Right lobe of liver (tissue), 4 donors: ENCODE data around the gene GPC2.

ENCODE experiments used
- POLR2A ChIP-seq: fragments of 450-650 bp; IDR thresholded peaks from one replicate; pipeline ENCODE4 v1.6.1; 2017; ENCODE audit warnings: antibody characterized with exemption, mild to moderate bottlenecking
- TF ChIP-seq, protein P1 (sequence below), 4 donors: fragments of 200-600 bp in 3 of 4; fragments of 450-650 bp in 1 of 4; IDR thresholded peaks; one replicate each; pipeline versions ENCODE4 v1.5.1 to v1.8.0; 2016 to 2022; ENCODE audit warnings: antibody characterized with exemption in 4 of 4, mild to moderate bottlenecking in 2 of 4
- donor health status: DM: no; HTN: no; CAD: no.
- donor health status: DM: no; HTN: no; CAD: no.
- donor health status: DM: no; HTN: yes; CAD: no.

GRCh38 chr7:100167912-100168323, 9.3 kb downstream of the GPC2 start:
- no peak for TF ChIP-seq POLR2A
- TF ChIP-seq, protein P1, sequence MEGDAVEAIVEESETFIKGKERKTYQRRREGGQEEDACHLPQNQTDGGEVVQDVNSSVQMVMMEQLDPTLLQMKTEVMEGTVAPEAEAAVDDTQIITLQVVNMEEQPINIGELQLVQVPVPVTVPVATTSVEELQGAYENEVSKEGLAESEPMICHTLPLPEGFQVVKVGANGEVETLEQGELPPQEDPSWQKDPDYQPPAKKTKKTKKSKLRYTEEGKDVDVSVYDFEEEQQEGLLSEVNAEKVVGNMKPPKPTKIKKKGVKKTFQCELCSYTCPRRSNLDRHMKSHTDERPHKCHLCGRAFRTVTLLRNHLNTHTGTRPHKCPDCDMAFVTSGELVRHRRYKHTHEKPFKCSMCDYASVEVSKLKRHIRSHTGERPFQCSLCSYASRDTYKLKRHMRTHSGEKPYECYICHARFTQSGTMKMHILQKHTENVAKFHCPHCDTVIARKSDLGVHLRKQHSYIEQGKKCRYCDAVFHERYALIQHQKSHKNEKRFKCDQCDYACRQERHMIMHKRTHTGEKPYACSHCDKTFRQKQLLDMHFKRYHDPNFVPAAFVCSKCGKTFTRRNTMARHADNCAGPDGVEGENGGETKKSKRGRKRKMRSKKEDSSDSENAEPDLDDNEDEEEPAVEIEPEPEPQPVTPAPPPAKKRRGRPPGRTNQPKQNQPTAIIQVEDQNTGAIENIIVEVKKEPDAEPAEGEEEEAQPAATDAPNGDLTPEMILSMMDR (IDR thresholded peaks at IDR 0.05) = no peak
